T47D (cell line): ENCODE data around the gene ARSA.
"Not testable (repeated sequence)": the region's sequence is repeated elsewhere in the genome, so short reads cannot be mapped to it uniquely, and the experiment has no call there.

ENCODE experiments used
- DNase-seq, 2 experiments: peaks; one replicate each; pipeline versions ENCODE4 v3.0.0 to v3.0.0-alpha.2; 2011 to 2012; ENCODE audit warnings: low read depth in 1 of 2, low spot score in 1 of 2
- JUND ChIP-seq: IDR thresholded peaks from 2 replicates; pipeline ENCODE4 v1.6.1; 2012; ENCODE audit warnings: low read depth
- in situ Hi-C: cut with HindIII; loops from 2 replicates; pipeline ENCODE4 v1.10.0; 2016; ENCODE audit warnings: low sequenced_read_pairs, low pct_unique_long_range_greater_than_20kb

Gene ARSA

DNA sequence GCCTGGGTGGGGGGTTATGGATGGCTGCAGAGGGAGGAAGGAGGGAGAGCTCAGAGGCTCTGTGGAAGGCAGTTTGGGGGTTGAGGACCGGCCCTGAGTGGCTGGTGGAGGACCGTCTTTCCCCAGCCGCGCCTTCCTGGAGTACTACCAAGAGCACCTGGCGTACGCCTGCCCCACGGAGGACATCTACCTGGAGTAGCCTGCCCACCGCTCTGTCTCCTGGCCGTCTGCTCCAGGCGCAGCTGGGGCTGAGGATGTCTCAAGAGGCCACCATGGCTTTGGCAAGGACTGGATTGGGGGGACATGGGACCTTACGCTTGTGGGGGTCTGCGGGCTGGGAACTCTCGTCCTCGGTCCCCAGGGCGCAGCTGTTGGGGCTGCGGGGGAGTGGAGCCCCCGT, 17.4 kb downstream of the ARSA start:
- no peak for DNase-seq
- in situ Hi-C loops, result no loop called here
- TF ChIP-seq JUND, result no peak

- DNase-seq, result no peak
- no peak for TF ChIP-seq JUND
- in situ Hi-C loops, result no loop called here
Measured at GRCh38 chr22:50610041-50610451, 17.9 kb downstream of the ARSA start.

DNA sequence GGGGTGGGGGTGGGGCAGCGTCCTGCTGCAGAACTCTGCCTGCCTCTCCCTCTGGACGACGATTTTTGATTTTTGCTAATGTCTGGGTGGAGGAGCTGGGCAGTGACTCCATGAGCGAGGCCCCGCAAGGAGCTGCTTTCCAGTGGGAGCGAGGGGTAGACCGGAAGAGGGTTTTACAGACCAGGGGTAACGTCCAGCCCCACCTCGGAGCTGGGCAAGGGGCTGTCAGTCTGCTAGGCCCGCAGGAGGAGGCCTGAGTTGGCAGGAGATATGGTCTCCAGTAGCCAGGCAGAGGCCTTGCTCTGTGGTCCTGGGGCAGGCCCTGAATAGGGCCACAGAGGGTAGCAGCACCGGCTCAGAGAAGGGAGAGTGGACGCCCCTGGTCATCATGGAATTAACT, 18.4 kb downstream of the ARSA start:
- in situ Hi-C loops, result no loop called here
- no peak for DNase-seq
- TF ChIP-seq JUND, result no peak

- DNase-seq, result no peak
- TF ChIP-seq JUND, result no peak
- in situ Hi-C loops, result no loop called here
Measured at GRCh38 chr22:50608996-50609395, 19.0 kb downstream of the ARSA start.

GRCh38 chr22:50608058-50608840, 19.7 kb downstream of the ARSA start:
- in situ Hi-C loops, DNase-seq: not testable (repeated sequence)

- no peak for TF ChIP-seq JUND
- in situ Hi-C loops, result no loop called here
- no peak for DNase-seq
Measured at GRCh38 chr22:50607659-50608020, 20.3 kb downstream of the ARSA start.

DNA sequence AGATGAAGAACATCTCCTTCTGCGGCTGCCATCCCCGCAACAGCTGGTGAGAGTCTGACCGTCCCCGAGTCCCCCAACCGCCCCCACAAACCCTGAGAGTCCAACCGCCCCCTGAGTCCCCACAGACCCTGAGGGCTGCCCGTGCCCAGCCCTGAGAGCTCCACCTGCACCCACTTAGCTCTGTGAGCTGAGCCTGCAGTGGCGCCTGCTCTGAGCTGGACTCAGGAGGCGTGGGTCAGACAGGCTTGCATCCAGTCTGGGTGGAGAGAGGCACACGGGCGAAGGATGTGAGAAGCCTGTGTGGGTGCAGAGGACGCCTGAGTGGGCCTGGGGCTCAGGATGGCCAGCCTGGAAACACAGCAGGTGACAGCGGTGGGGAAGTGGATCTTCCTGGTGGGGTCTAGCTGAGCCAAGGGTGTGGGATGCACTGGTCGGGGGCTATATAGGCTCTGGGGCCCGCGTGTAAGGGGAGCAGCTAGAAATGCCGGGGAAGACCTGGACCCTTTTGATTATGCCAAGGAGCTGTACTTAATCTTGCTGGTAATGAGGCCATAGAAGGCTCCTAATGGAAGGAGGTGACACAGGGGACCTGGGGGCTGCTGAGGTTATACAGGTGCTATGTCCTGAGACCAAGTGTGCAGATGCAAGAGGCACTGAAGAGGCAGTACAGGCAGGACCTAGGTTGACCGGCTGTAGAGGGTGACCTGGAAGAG, 20.9 kb downstream of the ARSA start:
- TF ChIP-seq JUND, result no peak
- DNase-seq, result no peak
- in situ Hi-C loops, result no loop called here

DNA sequence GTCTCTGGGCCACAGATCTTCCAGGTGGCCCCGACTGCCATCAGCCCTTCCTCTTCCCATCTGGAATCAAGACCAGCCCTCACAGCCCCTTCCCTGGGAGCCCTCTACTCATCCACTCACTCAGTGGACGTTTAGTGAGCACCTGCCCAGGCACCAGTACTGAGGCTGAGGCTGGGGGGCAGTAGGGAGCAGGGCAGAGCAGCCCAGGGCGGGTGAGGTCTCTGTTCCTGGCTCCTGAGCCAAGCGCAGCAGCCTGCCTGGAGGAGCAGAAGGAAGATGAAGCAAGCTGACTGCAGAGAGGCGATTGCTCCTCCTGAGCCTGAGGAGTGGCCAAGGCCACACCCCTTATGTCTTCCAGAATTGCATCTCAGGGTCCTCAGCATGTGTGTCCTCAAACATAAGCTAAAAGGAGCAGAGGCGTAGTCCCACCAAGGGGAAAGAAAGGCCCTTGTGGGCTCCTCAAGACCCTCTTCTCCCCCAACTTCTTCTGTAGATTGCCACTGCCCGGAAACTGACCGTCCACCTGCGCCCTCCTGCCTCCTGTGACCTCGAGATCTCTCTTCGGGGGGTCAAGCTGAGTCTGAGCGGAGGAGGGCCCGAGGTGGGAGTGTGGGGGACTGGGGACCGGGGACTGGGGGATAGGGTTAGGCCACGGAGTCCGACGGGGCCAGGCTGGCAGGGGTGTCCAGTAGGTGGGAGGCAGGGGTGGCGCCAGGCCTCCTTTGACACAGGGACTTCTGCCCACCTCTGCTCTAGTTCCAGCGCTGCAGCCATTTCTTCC, 21.6 kb downstream of the ARSA start:
- in situ Hi-C loops, result no loop called here
- DNase-seq, result no peak
- no peak for TF ChIP-seq JUND

DNA sequence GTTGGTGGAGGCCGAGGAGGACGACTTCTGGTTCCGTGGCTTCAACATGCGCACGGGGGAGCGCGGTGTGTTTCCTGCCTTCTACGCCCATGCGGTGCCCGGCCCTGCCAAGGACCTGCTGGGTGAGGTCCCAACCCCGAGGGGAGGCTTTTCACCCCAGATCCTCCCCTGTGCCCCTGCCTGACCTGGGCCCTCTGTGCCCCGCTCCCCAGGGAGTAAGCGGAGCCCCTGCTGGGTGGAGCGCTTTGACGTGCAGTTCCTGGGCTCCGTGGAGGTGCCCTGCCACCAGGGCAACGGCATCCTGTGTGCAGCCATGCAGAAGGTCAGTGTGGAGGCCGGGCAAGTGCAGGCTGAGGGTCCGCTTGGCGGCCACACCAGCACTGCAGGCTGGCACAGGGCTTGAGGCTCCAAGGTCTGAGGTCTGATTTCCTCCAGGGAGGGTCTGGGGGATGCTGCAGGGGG, 22.3 kb downstream of the ARSA start:
- in situ Hi-C loops, result no loop called here
- DNase-seq, result no peak
- TF ChIP-seq JUND, result no peak

- no peak for DNase-seq
Measured at GRCh38 chr22:50605002-50605612, 22.8 kb downstream of the ARSA start.

DNA sequence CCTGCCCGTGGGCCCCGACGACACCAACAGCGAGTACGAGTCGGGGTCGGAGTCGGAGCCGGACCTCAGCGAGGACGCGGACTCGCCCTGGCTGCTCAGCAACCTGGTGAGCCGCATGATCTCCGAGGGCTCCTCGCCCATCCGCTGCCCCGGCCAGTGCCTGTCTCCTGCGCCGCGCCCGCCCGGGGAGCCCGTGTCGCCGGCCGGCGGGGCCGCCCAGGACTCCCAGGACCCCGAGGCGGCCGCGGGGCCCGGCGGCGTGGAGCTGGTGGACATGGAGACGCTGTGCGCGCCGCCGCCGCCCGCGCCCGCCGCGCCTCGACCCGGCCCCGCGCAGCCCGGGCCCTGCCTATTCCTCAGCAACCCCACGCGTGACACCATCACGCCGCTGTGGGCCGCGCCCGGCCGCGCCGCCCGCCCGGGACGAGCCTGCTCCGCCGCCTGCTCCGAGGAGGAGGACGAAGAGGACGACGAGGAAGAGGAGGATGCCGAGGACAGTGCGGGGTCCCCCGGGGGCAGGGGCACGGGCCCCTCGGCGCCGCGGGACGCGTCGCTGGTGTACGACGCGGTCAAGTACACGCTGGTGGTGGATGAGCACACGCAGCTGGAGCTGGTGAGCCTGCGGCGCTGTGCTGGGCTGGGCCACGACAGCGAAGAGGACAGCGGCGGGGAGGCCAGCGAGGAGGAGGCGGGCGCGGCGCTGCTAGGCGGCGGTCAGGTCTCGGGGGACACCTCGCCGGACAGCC, 23.5 kb downstream of the ARSA start:
- TF ChIP-seq JUND, result no peak
- no peak for DNase-seq
- in situ Hi-C loops, result no loop called here

More at GRCh38 chr22:50605002-50605612, 22.8 kb downstream of the ARSA start:
- TF ChIP-seq JUND, result no peak
- in situ Hi-C loops, result no loop called here
